GM19351 (cell line): ENCODE measurements around the gene CD44.

Experiments used
- ATAC-seq: cut with Tn5 transposase; IDR thresholded peaks from one replicate; pipeline ENCODE4 v1.9.1; 2021; ENCODE audit warnings: mild to moderate bottlenecking, moderate library complexity; ENCODE audit not compliant: unreplicated experiment

Gene CD44

DNA sequence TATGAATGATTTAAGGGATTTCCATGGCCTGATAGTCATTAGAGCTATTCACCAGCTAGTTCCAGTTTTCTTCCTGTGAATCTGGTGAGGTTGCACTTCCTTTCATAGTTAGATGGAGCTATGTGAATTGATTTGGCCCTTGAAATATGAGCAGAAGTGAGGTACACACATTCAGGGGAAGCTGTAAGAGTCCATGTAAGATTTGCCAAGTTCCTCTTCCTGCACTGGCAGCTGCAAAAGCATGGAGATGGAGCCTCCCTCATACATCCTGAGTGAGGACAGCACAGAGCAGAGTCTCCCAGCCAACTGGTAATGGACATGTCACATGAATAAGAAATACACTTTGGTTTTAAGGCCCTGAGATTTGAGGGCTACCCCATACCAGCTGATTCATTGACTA, 111.7 kb downstream of the CD44 start:
- no peak for ATAC-seq

DNA sequence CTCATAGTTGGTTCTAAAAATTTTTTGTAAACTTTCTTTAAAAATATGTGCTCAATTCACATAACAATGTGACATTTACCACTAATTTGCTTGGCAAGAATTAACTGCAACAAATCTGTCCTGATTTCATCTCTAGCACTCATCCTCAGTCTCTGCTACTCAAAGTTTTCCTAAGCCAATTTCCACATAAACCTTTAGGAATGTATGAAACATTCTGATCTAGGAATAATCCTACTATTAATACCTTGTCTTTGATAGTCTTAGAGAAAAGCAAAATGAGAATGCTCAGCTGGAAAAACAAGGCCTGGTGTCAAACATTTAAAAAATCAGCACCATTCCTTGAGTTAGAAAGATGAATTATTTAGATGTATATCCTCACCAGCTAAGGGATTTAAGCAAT, 114.3 kb downstream of the CD44 start:
- ATAC-seq = no peak

DNA sequence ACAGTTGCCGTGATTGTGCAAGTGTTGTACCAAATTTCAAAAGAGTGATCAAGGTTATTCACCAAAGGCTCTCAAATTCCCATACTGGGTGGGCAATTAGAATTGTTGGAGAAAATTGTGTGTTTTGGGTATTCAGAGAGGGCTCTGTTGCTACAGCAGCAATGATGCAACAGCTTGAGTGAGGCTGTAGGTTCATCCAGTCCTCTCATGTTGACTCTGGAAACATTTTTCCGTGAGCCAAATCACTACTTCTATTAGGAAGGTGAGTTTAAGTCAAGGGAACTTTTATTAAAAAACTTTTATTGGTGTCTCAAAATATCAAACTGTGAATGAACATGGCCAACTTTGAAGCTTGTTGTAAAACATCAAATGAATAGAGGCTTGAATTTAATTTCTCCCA, 116.5 kb downstream of the CD44 start:
- no peak for ATAC-seq

DNA sequence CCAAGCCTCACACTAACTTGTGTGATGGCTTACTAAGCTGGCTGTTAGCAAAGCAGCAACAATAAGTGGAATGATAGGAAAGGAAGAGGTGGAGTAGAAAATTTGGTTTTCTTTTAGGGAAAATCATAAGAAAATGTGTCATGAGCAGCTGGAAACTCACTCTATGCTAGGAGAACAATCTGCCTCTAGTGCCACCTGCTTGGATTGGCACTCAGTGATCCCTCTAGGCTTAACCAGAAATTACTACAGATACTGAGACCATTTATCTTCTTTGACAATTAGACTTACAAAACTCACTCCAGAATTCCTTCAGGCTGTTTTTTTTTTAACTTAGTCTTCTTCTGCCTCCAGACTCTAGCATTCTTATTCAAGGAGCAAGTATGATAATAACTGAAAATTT, 117.3 kb downstream of the CD44 start:
- ATAC-seq = no peak

DNA sequence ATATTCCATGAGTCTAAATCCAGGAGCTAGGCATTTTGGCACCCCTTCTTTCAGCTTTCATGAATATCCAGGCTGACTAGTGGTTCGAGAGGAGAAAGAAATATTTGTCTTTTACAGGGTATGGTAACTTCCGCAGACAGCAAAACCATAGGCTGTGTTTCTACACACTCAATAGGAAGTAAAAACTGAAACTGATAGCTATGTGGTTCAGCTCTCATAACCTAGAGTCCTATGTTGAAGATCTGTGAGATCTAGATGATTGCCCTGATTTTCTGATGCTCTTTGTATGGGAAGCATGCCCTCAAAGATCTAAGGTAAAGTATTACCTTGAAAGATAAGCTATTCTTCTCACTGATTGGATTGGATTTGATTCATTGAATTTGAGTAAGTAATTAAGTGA, 118.3 kb downstream of the CD44 start:
- peak; percentile 100 for ATAC-seq

DNA sequence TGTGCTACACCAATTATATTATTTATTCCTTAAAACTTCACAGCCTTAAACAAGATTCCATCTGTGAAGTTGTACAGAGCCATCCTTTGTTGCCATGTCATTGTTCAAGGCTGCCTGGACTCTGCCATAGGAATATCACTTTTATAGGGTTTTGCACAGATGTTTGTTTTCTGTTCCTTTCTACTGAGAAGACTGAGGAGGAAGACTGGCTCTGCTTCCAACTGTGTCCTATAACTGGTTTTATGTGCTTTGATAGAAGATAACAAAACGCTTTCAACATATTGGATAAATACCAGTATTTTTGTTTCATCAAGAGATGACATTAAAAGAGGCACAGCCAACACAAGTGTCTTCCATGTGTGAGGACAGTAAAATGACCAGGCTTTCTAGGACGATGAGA, 120.6 kb downstream of the CD44 start:
- no peak for ATAC-seq

DNA sequence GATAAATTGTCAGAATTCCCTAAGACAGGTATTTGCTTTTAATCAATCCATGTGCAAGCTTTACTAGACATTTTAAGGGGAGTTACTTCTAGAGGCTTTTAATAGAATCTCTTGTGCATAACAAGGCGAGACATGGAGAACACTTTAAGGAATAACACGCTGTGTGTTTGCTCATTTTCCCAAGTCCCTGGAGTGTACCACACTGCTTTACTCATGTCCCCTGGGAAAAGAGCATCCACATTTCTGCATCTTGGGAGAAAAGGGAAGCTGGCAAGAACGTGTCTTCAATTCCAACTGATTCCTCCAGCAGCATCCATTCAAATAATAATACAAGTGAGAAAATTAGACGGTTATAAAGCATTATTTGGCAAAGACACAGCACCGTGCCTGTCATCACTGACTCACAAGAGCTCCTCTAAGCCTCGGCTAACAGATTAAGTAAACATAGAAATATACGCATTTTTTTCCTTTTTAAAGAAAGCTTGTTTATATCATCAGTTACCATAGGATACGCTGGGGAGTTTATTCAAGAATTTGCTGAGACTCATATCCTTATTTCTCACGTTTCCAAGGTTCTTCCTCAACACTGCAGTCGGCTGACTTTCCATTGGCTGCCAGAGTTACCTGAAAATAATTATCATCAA, 121.5 kb downstream of the CD44 start:
- ATAC-seq = no peak

DNA sequence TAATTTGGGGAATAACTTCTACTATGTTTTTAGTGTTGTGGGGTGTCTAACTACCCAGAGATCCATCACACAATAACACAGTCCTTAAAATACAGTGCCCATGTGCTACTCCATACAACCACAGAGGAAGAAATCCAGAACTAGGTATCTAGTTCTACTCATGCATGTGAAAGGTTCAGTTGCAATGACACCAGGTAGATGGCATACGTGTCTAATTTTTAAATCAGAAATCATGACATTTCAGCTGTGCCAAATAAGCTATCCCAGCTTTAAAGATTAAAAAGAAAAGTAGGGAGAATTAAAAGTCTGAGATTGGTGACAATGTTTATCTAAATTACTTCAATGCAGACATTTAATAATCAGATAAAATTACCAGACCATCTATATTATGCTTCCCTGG, 122.2 kb downstream of the CD44 start:
- ATAC-seq = no peak

DNA sequence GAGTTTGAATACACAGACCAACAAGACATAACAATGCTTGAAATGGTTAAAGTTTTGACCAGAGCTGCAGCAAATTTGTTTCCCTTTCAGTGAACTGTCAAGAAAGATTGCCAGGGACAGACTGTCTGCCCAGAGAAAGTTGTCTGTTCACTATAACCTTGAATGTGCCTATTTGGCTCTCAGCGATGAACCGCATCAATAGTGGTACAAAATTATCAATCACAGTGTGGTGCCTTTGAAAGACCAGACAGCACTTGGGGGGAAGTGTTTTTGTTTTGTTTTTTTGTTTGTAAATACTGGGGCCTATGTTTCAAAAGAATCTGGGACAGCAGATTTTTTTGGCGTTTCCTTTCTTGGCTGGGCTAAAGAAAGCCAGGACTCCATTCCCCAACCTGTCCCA, 123.1 kb downstream of the CD44 start:
- ATAC-seq = no peak

DNA sequence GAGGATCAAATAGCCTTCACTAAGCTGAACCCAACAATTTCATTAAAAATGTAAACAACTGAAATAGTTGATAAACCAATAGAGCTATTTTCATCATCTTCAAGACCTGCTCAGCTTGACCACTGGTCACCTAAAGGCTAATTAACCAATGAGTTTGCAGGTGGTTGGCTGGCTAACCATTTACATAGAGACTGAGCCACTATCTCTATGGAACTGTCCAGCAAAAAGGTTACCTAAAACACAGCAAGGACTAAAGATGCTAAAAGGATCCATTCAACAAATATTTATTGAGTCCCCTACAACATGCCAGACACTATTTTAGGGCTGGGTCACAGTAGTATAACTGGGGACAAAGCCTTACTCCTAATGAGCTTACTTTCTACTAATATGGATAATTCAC, 123.8 kb downstream of the CD44 start:
- no peak for ATAC-seq

DNA sequence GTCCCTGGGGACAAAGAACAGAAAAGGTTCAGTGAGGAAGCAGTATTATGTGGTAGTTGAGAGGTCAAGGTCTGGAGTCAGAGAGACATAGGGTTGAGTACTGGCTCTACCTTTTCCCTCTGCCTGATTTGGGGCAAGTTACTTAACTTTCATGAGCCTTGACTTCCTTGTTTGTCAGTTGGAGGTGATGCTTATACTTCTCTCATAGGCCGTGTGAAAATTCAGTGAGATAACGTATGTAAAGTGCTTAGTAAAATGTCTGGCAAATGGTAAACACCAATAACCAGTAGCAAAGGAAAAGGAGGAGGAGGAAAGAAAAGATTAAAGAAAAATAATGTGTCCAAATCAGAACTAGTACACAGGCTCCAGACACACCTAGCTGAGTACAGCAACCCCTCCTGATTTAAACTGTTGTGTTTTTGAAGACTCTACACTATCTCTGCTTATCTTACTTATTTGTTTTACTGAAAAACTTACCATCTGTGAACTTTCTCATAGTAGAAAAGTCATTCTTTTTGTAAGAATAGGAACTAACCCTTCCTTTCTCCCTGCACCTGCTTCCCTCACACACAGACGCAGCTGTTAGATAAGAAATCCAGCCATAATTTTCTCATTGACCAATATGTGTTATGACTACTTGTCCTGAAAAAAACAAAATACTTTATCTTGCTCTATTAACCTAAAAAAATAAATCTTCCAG, 126.9 kb downstream of the CD44 start:
- ATAC-seq = no peak

DNA sequence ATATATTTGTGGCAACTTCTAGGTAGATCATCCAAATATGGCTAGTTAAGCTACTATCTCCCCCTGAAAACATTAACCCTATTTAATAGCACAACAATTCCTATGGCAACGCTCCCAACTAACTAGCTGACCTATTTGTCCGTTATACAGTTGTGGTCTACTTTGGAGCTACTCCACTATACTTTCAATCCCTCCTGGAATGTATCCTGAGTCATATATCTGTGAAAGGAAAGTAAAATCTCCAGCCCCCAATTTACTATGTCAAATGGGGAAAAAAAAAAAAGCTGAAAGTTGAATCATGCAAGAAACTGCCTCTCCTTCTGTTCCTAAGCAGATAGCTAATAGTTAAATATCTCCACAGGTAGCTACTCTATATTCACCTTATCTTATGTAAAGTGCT, 128.5 kb downstream of the CD44 start:
- ATAC-seq = no peak

DNA sequence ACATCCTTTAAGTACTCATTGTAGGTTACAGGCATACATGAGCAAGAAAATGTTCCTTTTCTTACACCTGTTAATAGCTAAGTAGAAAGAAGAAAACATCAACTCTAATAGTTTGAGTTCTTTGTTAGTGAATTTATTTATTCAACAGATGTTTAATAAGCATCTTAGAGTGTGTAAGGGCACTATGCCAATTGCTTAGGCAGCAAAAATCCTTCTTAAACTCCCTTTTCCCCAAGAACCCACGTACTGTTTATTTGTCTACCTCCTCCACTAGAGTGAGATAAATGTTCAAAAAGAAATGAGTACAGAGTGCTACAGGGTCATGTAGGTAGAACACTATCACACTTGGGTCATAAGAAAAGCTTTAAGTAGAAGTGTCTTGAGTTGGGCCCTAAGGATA, 131.4 kb downstream of the CD44 start:
- no peak for ATAC-seq

DNA sequence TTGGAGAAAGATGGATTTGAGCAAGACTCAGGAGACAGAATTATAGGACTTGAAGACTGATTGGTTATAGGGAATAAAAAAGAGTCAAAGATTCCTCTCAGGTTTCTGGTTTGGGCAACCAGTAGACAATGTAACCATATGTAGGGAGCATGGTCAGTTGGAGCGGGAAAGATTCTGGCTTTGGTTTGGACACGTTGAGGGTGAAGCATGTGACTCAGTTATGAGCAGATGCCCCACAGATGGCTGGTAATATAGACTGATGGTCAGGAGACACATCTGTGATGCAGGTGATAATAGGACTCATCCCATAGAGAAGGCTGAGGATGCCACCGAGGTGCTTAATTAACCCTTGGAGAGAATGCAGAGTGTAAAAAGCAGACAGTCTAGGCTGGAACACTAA, 132.1 kb downstream of the CD44 start:
- ATAC-seq = no peak

DNA sequence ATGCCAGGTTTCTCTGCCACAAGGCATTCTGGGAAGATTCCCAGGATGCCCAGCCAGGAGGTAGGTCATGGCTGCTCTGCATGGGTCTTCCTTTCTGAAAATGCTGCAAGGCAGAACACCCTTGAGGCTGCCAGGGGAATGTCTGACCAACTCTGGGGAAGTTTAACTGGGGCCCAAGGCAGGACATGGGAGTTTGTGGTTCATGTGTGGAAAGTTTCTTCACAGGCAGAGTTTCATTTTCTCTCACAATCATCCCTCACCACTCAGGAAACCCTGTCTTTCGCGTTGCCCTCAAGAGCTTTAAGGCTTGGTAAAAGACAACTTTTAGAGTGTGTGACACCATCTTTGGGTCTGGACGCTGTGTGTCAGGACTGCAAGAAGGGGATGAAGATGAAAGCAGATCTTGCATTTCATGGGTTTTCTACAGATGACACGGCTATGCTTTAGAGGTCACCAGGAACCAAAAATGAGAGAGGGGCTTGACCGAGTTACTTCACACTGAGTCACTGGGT, 133.5 kb downstream of the CD44 start:
- peak; percentile 78 for ATAC-seq

DNA sequence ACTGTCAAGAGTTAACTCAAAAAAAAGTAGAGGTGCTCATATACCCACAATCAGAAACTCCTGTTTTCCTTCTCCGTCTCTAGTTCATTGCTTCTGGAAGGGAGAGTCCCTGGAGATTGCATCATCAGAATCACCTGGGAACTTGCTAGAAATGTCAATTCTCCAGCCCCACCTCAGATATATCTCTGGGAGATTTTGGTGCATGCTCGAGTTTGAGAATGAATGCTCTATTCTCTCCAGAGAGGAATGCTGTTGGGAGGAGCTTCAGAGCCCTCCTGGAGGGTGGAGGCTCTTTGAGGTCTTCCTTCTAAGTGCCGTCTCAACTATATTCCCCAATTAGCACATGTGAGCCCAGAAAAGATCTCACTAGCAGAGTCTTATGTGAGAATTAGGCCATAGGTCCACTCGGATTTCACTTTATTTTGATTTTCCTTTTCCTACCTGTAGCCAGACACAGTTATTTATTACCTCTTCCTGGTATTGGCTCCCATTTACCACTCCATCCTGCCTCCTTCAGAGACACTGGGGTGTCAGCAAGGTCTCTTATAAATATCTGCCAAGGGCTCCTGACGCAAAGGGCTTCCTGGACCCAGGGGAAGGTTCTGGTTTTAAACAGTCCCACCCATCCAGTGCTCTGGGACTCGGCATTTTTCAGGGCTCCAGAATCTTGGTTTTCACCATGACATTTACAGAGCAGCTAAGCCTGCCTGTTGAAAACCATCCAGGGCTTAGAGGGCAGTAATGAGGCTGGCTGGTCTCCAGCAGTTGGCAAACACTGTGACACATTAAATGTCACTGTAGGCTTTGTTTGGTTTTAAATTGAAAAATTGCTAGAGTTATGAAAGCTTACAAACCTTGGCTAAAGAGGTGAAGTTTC, 136.2 kb downstream of the CD44 start:
- ATAC-seq = no peak

DNA sequence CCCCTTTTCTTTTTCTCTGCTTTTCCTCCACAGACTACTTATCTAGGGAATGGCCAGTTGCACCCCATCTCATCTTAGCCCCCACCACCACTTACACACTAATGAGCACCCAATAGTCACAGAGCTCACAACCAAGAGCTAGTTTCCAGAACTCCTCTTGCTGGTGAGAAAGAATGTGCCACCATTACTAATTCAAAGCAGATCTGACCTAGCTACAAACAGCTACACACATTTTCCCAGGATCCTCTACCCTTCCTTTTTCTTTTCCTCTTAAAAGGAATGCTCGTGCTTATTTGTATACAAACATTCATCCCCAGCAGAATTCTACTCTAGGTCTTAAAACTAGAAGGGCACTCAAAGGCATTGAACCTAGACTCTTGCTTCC, 136.8 kb downstream of the CD44 start:
- no peak for ATAC-seq

DNA sequence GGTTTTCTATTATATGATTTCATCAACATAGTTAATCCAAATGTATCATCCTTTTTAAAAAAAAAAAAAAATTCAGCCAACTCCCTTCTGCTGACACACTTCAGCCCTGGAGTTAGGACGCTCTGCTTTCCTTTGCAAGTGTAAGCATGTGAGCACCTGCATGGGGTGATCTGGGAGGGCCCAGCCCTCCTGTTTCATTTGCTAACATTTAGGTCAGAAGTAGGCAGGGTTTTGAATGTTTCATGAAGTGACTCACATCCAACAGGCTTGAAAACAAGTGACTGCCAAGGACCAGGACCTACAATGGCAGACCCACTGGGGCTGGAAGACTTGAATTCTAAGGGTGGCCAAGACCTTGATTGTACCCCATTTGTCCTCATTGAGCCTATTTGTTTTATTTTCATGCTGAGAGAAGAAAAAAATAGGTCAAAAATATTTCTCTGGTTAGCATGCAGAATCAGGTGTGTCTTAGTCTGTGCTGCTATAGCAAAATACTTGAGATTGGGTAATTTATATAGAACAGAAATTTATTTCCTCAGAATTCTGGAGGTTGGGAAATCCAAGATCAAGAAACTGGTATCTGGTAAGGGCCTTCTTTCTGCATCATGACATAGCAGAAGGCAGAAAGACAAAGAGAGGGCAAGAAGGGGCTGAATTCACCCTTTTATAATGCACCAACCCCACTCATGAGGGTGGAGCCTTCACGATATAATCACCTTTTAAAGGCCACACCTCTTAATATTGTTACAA, 137.6 kb downstream of the CD44 start:
- ATAC-seq = no peak

DNA sequence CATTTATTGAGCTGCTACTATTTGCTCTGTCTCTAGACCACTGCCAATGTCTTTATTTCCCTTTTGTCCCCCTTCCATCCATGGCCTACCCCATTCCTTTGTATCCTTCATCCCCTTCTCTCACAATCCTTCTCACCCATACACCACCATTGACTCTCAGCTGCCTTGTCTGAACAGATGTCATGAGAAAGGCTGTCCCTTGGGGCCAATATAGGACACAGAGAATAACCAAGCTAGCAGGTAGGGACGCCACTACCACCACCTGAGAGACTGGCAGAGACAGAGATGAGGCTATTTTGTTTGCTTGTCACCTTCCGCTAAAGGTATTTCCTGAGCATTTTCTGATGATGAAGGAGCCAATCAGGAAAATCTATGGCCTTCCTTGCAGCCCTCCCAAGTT, 138.9 kb downstream of the CD44 start:
- ATAC-seq = no peak

DNA sequence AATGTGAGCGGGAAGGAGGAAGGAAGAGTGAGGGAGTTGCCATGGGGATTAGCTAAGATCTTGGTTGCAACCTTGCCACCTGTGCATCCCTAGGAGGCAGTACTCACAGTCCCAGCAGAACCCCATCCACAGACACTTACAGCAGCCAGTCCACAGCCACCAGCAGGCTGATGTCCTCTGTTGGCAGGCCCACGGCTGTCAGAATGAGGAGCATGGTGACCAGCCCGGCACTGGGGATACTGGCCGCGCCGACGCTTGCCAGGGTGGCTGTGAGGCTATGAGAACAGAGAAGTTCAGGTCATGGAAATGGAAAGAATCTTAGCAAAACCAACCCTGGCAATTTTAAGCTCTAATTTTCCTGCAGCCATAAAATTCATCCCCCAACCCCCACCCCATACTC, 141.8 kb downstream of the CD44 start:
- ATAC-seq = no peak

DNA sequence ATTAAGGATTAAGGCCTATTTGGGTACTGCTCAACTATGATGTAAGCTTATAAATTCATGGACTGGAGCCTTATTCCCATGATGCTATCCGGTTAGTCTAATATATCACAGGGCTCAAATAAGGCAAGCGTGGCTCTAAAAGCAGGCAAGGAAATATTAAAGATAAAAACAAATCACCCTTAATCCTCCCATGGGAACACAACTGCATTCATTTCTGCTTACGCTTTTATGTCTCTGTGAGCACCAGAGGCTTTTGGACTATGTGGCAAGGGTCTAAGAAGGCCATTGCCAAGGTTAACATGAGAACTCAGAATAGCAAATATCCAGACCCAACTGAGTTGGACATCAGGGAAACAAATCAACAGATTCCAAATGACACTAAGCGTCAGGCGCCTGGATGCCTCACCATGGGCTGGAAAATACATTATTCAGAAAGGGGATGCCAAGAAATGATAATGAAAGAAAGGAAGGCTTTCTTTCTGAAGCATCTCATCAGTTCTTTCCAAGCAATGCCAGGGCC, 142.3 kb downstream of the CD44 start:
- no peak for ATAC-seq
